Upper lobe of right lung (tissue), 1 donor: ENCODE measurements around the gene ITGAD. TPM values are rescaled to one million over a fixed set of nuclear protein-coding genes. Genes with fewer than 3 reads are reported as not detected.

ENCODE experiments used
- ATAC-seq: fragments of 200-7000 bp; cut with Tn5 transposase; one replicate; pipeline ENCODE4 v1.9.1; 2020; ENCODE audit warnings: mild to moderate bottlenecking, moderate library complexity
- DNase-seq: peaks from one replicate; pipeline ENCODE4 v3.0.0-alpha.2; 2020
- H3K27ac ChIP-seq: fragments of 200-600 bp; one replicate; pipeline ENCODE4 v1.8.0; 2022
- H3K27me3 ChIP-seq: fragments of 200-600 bp; one replicate; pipeline ENCODE4 v1.8.0; 2022; ENCODE audit warnings: mild to moderate bottlenecking
- H3K36me3 ChIP-seq: fragments of 200-600 bp; one replicate; pipeline ENCODE4 v1.8.0; 2022
- H3K4me1 ChIP-seq: fragments of 200-600 bp; one replicate; pipeline ENCODE4 v1.8.0; 2022
- H3K4me3 ChIP-seq: fragments of 200-600 bp; one replicate; pipeline ENCODE4 v1.8.0; 2022; ENCODE audit warnings: mild to moderate bottlenecking
- H3K9me3 ChIP-seq: fragments of 200-600 bp; one replicate; pipeline ENCODE4 v1.8.0; 2022
- CTCF ChIP-seq: fragments of 200-600 bp; IDR thresholded peaks from one replicate; pipeline ENCODE4 v1.8.0; 2022; ENCODE audit warnings: antibody characterized with exemption
- intact Hi-C: fragments of 100-400 bp; cut with DNase I; formaldehyde crosslinking; loops from one replicate; pipeline ENCODE4 v1.11.0; 2022
- total RNA-seq: library from RNA; stranded (reverse); fragmentation: NEBNext Ultra II Directional; extraction: Animal tissue kit (Norgen Biotek cat#: 25700); gene quantifications from one replicate; pipeline ENCODE4 v1.2.1, GENCODE V29; 2021
- donor health status: DM: no; HTN: yes; CAD: no; lungs with severe emphysema.

Gene ITGAD
- total RNA-seq, 1 donor from 2014 or later: 0.20 TPM

DNA sequence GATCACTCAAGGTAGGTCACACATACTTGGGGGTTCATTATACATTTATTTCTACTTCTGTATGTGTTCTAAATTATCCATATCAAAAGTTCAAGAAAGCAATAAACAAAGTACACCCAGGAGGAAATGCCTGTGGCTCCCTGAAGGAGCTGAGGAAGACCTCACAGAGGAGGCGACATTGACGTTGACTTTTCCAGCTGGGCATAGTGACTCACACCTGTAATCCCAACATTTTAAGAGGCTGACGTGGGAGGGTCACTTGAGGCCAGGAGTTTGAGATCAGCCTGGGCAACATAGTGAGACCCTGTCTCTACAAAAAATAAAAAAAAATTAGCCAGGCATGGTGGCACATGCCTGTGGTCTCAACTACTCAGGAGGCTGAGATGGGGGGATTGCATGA, 16.3 kb downstream of the ITGAD start:
- H3K9me3 ChIP-seq: no peaks in the 10 kb centered on the region
- H3K4me3 ChIP-seq: no peak overlapping the region
- no peaks in the 10 kb centered on the region for H3K27me3 ChIP-seq
- no peak for DNase-seq
- ATAC-seq: no peak
- TF ChIP-seq CTCF: no peak
- no peaks in the 10 kb centered on the region for H3K36me3 ChIP-seq
- no peaks in the 10 kb centered on the region for H3K4me1 ChIP-seq
- no peak overlapping the region for H3K27ac ChIP-seq
- intact Hi-C loops: no loop called here

GRCh38 chr16:31410082-31410481, 16.9 kb downstream of the ITGAD start:
- Histone ChIP-seq H3K27me3 (no peaks in the 10 kb centered on the region), H3K4me1 (no peaks in the 10 kb centered on the region), H3K9me3 (no peaks in the 10 kb centered on the region), H3K27ac (no peak overlapping the region), H3K4me3 (no peak overlapping the region), H3K36me3 (no peaks in the 10 kb centered on the region)
- no peak for ATAC-seq
- intact Hi-C loops: no loop called here
- no peak for DNase-seq
- no peak for TF ChIP-seq CTCF

DNA sequence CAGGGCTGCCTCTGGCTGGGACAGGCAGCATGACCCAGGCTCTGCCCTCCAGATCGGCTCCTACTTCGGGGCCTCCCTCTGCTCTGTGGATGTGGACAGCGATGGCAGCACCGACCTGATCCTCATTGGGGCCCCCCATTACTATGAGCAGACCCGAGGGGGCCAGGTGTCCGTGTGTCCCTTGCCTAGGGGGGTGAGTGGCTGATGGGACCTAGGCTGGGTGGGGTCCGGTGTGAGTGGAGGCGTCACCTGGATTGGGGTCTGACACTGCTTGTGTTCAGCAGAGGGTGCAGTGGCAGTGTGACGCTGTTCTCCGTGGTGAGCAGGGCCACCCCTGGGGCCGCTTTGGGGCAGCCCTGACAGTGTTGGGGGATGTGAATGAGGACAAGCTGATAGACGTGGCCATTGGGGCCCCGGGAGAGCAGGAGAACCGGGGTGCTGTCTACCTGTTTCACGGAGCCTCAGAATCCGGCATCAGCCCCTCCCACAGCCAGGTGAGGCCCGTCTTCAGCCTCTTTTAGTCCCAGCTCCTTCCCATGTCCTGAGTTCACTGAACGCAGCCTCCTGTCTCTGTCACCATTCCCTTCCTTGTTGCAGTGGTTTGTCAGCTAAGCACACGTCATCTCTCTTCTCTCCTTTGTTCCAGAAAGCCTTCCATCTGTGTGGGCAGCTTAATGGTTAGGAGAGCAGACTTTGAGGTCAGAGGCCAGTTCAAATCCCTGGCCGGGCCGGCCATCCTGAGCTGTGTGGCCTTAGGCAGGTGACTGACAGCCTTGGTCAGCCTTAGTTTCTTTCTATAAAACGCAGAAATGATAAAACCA, 18.1 kb downstream of the ITGAD start:
- intact Hi-C loops: no loop called here
- no peak for TF ChIP-seq CTCF
- Histone ChIP-seq H3K4me3 (no peak overlapping the region), H3K4me1 (no peaks in the 10 kb centered on the region), H3K27ac (no peak overlapping the region), H3K9me3 (no peaks in the 10 kb centered on the region), H3K36me3 (no peaks in the 10 kb centered on the region), H3K27me3 (no peaks in the 10 kb centered on the region)
- ATAC-seq (no peak), DNase-seq (no peak)

GRCh38 chr16:31412750-31413149, 19.6 kb downstream of the ITGAD start:
- no peak for ATAC-seq

DNA sequence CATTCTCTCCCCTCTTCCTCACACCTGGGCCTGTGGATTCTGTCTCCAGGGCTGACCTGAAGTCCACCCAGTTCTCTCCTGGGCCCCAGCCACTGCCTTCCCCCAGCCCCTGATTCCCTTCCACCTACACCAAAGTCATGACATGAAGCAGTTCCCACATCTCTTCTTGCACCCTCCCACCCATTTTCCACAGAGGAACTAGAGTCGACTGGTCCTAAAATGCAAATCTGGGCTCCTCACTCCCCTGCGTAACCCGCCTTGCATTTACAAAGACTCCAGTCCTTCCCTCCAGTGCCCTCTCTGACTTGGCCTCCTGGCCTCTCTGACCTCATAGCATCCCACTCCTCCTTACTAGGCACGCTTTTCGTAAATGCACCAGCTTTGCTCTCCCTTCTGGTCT, 20.2 kb downstream of the ITGAD start:
- H3K27ac ChIP-seq: no peak overlapping the region
- TF ChIP-seq CTCF: no peak
- DNase-seq (no peak), ATAC-seq (no peak)
- H3K27me3 ChIP-seq: no peaks in the 10 kb centered on the region
- no peaks in the 10 kb centered on the region for H3K36me3 ChIP-seq
- intact Hi-C loops: no loop called here
- no peaks in the 10 kb centered on the region for H3K4me1 ChIP-seq
- no peak overlapping the region for H3K4me3 ChIP-seq
- H3K9me3 ChIP-seq: no peaks in the 10 kb centered on the region

More at GRCh38 chr16:31412750-31413149, 19.6 kb downstream of the ITGAD start:
- no peaks in the 10 kb centered on the region for H3K27me3 ChIP-seq
- no peak for DNase-seq
- H3K9me3 ChIP-seq: no peaks in the 10 kb centered on the region
- H3K4me3 ChIP-seq: no peak overlapping the region
- H3K27ac ChIP-seq: no peak overlapping the region
- H3K36me3 ChIP-seq: no peaks in the 10 kb centered on the region
- no peaks in the 10 kb centered on the region for H3K4me1 ChIP-seq
- no peak for TF ChIP-seq CTCF
- intact Hi-C loops: no loop called here

DNA sequence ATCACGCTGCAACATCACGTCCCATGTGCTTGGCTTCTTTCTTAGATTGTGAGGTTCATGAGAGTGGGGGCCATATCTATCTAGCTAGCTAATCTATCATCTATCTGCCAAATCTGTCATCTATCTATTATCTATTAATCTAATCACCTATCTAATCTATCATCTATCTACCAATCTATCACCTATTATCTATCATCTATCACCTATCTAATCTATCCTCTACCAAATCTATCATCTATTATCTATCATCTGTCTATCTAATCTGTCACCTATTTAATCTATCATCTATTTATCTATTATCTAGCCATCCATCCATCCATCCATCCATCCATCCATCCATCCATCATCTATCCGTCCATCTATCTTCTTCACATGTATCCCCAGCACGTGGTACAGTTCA, 20.8 kb downstream of the ITGAD start:
- no peaks in the 10 kb centered on the region for H3K4me1 ChIP-seq
- no peak for TF ChIP-seq CTCF
- intact Hi-C loops: no loop called here
- no peaks in the 10 kb centered on the region for H3K27me3 ChIP-seq
- no peaks in the 10 kb centered on the region for H3K36me3 ChIP-seq
- H3K4me3 ChIP-seq: no peak overlapping the region
- no peaks in the 10 kb centered on the region for H3K9me3 ChIP-seq
- H3K27ac ChIP-seq: no peak overlapping the region
- DNase-seq (no peak), ATAC-seq (no peak)
